IPS-18a (cell line): ENCODE data around the gene FBXW5.

Experiments
- H3K27ac ChIP-seq: one replicate; pipeline ENCODE4 v1.5.1; 2013; ENCODE audit warnings: low read length
- H3K27me3 ChIP-seq: one replicate; pipeline ENCODE4 v1.6.1; 2013; ENCODE audit warnings: mild to moderate bottlenecking, low read length; ENCODE audit not compliant: control insufficient read depth, insufficient read depth
- H3K36me3 ChIP-seq: one replicate; pipeline ENCODE4 v1.6.1; 2013; ENCODE audit warnings: low read depth, low read length; ENCODE audit not compliant: control insufficient read depth
- H3K4me1 ChIP-seq: one replicate; pipeline ENCODE4 v1.6.1; 2013; ENCODE audit warnings: low read depth, low read length; ENCODE audit not compliant: control insufficient read depth
- H3K4me3 ChIP-seq: one replicate; pipeline ENCODE4 v1.5.1; 2013; ENCODE audit warnings: low read length
- H3K9ac ChIP-seq: one replicate; pipeline ENCODE4 v1.6.1; 2013; ENCODE audit warnings: mild to moderate bottlenecking, low read length, moderate library complexity
- H3K9me3 ChIP-seq: one replicate; pipeline ENCODE4 v1.6.1; 2013; ENCODE audit warnings: low read depth, low read length; ENCODE audit not compliant: control insufficient read depth

FBXW5 gene

DNA sequence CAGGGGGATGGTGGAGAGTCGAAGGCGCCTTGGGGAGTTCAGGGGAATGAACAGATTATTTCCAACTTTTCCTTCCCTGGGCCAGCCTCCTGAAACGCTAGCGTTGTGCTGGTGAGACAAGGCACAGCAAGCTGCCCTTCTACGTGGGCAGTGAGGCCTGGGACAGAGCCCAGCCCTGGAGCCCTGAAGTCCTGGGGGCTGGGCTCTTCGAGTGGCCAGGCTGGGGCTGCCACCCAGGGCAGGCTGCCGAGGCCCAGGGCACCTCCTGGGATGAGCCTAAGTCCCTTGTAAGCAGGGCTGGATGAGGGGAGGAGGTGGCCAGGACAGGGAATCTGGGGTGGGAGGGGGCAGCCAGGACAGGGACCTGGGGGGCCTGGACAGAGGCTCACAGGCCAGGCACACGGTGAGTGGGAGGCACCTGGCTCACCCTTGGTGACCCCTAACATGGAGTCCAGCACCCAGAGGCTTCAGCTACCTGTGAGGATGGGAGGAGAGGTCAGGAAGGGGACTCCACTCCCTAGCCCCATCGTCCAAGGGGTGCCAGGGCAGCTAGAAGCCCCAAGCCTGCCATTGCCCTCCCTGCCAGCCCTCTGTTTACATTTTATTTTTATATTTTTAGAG, 6.2 kb upstream of the FBXW5 start:
- Histone ChIP-seq H3K27me3 (no peaks in the 10 kb centered on the region), H3K9me3 (no peaks in the 10 kb centered on the region), H3K4me1 (peaks cover 5% of the 10 kb centered on the region), H3K4me3 (peak overlapping the region; percentile 62), H3K27ac (no peak overlapping the region), H3K9ac (peak overlapping the region; percentile 54), H3K36me3 (no peaks in the 10 kb centered on the region)

DNA sequence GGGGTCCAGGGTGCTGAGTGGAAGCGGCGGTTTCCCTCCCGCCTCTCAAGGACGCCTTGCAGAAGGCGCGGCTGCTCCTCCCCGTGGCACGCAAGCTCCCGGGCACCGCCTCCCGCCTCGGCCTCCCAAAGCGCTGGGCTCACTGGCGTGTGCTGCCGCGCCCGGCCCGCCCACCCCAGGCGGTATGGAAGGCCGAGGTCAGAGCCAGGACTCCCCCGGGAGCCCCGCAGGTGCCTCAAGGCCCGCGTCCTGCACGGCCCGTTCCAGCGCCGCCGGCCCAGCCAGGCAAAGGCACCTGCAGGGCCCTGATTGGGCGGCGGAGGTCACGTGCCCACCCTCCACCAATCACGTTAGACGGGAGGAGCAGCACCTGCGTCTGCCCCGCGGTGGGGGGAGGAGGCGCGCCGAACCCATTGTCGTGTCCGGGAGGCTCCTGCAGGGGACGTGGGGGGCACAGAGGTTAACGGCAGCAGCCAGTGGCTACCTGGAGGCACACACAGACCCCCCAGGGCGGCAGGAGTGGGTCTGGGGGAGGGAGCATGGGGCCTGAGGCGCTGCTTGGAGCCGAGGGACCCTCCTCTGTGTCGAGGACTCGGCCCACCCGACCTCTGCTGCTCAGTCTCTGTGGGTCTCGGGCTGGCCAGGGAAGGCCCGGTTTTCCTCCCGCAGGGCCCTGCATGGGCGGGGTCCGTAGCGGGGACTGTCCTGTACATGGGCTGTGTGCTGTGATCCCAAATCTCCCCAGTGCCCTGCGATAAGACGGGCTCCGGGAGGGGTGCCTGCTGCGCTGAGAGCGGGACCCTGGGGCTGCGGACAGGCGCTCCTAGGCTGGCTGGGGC, 5.5 kb upstream of the FBXW5 start:
- Histone ChIP-seq H3K9ac (peak overlapping the region; percentile 54), H3K4me3 (peak overlapping the region; percentile 62), H3K36me3 (no peaks in the 10 kb centered on the region), H3K9me3 (no peaks in the 10 kb centered on the region), H3K4me1 (peaks cover 5% of the 10 kb centered on the region), H3K27ac (no peak overlapping the region), H3K27me3 (no peaks in the 10 kb centered on the region)

DNA sequence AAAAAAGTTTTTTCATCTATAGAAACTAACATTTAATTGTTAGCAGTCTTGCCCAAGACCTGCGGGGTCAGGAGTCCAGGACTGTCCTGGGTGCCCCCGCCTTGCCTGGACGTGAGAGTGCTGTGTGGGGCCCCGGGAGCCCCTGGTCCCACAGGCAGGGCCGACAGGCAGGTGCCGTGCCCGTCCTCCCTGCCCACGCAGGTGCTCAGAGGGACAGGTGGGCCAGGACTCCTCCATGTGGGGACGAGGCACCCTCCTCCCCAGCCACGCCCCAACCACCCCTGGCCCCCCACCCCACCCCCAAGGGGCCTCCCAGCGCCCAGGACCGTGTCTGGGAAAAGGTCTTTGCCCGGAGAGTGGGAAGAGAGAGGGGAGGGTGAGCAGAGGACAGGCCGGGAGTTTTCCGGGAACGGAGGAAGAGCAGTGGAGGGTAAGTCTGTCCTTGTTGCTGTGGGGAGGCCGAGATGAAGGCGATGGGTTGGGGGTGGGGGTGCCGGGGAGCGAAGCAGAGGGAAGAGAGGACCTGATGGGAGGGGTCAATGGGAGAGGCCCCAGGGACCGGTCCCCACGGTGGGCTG, 4.8 kb upstream of the FBXW5 start:
- no peaks in the 10 kb centered on the region for H3K27me3 ChIP-seq
- H3K9ac ChIP-seq = peak overlapping the region; percentile 36
- H3K27ac ChIP-seq = no peak overlapping the region

DNA sequence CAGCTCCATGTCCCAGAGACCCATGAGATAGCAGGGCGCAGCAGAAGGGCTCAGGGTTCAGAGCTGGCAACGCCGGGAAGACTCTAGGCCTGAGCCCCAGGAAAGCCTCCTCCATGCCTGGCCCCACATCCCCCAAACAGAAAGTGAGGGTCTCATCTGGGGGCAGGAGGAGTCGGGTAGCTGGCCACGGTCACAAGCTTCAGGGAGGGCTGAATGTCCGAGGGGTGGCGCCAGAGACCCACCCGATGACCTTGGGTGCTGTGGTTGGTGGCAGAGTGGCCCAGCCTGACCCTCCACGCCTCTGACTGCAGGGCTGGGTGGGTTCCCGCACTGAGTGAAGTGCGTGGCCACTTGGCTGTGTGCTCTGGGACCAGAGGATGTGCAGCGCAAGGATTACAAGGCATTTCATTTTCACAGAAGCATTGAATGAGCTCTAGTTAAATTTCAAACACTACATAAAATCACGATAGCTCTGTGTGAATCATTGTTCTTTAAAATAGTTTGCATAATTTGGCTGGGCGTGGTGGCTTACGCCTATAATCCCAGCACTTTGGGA, 3.5 kb upstream of the FBXW5 start:
- no peak overlapping the region for H3K9ac ChIP-seq

More for the DNA sequence above, 4.8 kb upstream of the FBXW5 start:
- Histone ChIP-seq H3K4me3 (peak overlapping the region; percentile 62), H3K4me1 (peaks cover 5% of the 10 kb centered on the region), H3K36me3 (no peaks in the 10 kb centered on the region), H3K9me3 (no peaks in the 10 kb centered on the region)

DNA sequence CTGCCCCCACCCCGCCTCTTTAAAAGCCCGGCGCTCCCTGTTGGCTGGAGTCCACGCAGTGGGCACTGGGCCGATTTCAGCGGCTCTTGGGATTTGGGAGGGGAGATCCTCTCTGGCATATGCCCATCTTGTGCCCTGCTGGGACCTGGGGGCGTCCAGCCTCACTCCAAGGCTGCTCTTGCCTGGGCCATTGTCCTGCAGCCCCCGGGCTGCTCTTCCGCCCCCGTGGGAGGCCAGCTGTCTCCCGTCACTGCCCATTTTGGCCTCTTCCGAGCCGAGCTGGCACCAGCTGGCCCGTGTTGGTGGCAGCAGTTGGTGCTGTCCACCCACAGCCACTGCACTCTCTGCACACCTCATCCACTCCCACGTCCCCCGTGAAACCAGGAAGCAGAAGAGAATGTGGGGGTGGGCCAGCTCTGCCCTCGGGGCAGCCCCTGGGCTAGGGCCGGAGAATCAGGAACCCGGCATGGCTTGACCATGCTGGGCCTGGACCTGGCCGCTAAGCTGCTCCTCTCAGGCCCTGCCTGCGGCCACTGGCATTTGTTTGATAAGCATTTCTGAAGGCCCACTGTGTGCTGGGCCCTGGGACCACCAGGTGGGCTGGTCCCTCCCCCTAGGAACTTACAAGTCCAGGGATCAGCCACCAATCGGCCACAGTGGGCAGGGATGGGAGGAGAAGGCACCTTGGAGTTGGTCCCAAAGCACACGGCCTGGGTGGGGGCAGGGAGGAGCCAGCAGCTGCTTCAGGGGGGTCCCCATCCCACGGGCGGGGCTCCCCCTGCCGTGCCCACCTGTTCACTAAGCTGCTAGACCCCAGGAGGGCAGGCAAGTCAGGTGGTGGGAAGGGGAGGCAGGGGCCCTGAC, 2.7 kb upstream of the FBXW5 start:
- Histone ChIP-seq H3K9ac (no peak overlapping the region), H3K4me1 (peaks cover 5% of the 10 kb centered on the region), H3K9me3 (no peaks in the 10 kb centered on the region), H3K27ac (no peak overlapping the region), H3K4me3 (no peak overlapping the region), H3K27me3 (no peaks in the 10 kb centered on the region), H3K36me3 (no peaks in the 10 kb centered on the region)

More for the DNA sequence above, 3.5 kb upstream of the FBXW5 start:
- H3K4me1 ChIP-seq = peaks cover 5% of the 10 kb centered on the region
- H3K4me3 ChIP-seq = no peak overlapping the region
- no peaks in the 10 kb centered on the region for H3K27me3 ChIP-seq
- no peaks in the 10 kb centered on the region for H3K9me3 ChIP-seq
- no peaks in the 10 kb centered on the region for H3K36me3 ChIP-seq
- no peak overlapping the region for H3K27ac ChIP-seq

DNA sequence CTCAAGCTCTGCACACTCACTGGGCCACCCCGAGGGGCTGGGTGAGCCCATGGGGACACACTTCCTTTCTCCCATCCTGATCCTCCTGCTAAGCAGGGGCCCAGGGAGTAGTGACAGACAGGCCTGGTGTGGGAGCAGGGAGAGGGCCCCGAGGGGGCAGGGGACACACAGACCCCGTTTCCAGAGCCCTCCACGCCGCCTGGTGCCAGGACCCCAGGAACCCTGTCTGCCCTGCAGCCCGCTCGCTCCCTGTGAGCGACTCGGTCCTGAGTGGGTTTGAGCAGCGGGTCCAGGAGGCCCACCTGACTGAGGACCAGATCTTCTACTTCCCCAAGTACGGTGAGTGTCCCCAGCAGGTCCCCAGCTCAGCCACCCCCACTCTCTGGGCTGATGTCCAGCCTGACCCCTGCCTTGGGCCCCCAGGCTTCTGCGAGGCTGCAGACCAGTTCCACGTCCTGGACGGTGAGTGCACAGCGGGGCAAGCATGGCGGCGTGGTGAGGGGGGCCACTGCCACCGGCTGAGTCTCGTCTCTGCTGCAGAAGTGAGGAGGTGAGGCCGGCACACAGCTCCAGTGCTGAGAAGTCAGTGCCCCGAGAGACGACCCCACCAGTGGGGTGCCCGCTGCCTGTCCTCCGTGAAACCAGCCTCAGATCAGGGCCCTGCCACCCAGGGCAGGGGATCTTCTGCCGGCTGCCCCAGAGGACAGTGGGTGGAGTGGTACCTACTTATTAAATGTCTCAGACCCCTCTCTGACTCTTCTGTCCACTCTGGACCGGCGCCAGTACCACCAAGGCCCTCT, 1.9 kb upstream of the FBXW5 start:
- peaks cover 4% of the 10 kb centered on the region for H3K36me3 ChIP-seq
- H3K27me3 ChIP-seq = no peaks in the 10 kb centered on the region
- no peak overlapping the region for H3K9ac ChIP-seq
- H3K27ac ChIP-seq = no peak overlapping the region
- H3K4me3 ChIP-seq = no peak overlapping the region
- H3K9me3 ChIP-seq = no peaks in the 10 kb centered on the region
- H3K4me1 ChIP-seq = peaks cover 5% of the 10 kb centered on the region

DNA sequence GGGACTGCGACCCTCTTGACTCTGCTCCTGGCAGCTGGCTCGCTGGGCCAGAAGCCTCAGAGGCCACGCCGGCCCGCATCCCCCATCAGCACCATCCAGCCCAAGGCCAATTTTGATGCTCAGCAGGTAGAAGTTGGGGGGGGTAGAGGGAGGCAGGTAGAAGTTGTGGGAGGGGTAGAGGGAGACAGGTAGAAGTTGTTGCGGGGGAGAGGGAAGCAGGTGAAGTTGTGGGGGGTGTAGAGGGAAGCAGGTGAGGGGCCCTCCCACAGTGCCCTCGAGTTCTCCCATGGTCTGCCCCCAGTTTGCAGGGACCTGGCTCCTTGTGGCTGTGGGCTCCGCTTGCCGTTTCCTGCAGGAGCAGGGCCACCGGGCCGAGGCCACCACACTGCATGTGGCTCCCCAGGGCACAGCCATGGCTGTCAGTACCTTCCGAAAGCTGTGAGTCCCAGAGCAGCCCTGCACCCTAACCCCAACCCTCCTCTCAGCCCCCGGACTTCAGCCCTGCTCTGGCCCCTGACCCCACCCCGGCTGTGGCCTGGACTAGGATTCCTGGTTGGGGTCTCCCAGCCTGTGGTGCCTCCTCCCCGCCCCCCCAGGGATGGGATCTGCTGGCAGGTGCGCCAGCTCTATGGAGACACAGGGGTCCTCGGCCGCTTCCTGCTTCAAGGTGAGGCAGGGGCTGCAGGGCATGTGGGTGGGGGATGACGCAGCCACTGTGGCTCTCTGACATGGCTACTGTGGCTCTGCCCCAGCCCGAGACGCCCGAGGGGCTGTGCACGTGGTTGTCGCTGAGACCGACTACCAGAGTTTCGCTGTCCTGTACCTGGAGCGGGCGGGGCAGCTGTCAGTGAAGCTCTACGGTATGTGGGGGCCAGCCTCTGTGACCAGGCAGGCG, 1.0 kb upstream of the FBXW5 start:
- H3K4me3 ChIP-seq = no peak overlapping the region
- H3K36me3 ChIP-seq = peaks cover 8% of the 10 kb centered on the region
- no peaks in the 10 kb centered on the region for H3K27me3 ChIP-seq
- H3K4me1 ChIP-seq = peaks cover 4% of the 10 kb centered on the region
- H3K27ac ChIP-seq = no peak overlapping the region
- no peaks in the 10 kb centered on the region for H3K9me3 ChIP-seq
- H3K9ac ChIP-seq = no peak overlapping the region

DNA sequence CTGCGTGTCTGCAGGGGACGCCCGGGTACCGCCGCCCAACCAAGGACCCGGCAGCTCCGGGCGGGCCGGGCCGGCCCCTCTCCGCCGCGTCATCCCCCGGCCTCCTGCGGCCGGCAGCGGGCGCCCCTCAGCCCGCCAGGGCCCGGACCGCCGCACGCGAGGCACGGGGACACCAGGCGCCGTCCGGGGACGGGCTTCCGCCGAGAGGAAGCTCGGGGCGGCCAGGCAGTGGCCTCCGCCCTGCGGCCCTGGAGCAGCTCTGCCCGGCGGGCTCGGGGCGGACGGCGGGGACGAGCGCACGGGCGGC, 373 bp downstream of the FBXW5 start:
- H3K4me1 ChIP-seq = no peaks in the 10 kb centered on the region
- no peaks in the 10 kb centered on the region for H3K27me3 ChIP-seq
- H3K9me3 ChIP-seq = no peaks in the 10 kb centered on the region
- H3K27ac ChIP-seq = no peak overlapping the region
- peak overlapping the region; percentile 42 for H3K9ac ChIP-seq
- H3K36me3 ChIP-seq = peaks cover 14% of the 10 kb centered on the region
- H3K4me3 ChIP-seq = peak overlapping the region; percentile 65

DNA sequence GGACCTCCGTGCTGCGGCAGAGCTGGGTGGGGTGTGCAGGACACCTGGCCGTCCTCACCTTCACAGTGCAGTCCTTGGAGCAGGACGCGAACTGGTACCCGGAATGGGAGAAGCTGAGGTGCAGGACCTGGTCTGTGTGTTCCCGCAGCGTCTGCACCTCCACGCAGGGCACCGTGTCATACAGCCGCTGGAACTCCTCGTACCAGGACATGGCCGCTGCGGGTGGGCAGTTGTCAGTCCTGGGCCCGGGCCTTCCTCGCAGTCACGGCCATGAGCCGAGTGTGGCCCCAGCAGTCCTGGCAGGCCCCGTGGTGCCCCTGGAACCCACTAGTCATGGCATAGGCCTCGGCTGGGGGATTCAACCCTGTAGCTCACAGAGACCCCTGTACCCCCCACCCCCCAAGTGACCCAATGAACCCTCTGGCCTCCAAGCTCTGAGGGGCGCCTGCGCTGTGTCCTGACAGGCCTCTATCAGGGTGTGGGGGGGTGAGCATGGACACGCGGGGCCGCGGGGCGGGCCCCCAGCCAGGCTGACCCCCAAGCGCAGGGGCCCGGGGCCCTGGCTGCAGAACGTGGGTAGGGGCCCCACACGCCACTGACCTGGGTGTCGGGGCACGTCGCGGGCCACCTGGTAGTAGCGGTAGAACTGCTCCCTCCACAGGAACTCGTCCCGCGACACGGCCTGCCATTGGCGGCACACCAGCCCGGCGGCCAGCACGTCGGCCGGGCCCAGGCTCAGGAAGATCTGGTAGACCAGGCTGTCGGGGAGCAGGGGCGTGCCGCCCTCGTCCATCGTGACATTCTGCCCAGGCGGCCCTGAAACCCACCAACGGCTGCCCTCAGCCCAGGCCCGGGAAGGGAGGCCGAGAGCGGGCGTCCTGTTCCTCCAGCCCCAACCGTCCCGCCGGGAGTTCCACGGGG, 987 bp downstream of the FBXW5 start:
- no peaks in the 10 kb centered on the region for H3K4me1 ChIP-seq
- H3K9ac ChIP-seq = peak overlapping the region; percentile 42
- peak overlapping the region; percentile 65 for H3K4me3 ChIP-seq
- no peaks in the 10 kb centered on the region for H3K9me3 ChIP-seq
- H3K27ac ChIP-seq = no peak overlapping the region
- peaks cover 16% of the 10 kb centered on the region for H3K36me3 ChIP-seq
- no peaks in the 10 kb centered on the region for H3K27me3 ChIP-seq
